WTC11 (cell line): ENCODE results near the gene STPG2.

ENCODE experiments used
- ATF2 ChIP-seq: sonication (generic); formaldehyde crosslinking; IDR thresholded peaks from 2 replicates; pipeline ENCODE4 v1.8.1; 2022; ENCODE audit warnings: low read depth, missing genetic modification reagents, borderline replicate concordance
- CTCF ChIP-seq: fragments of 200-600 bp; IDR thresholded peaks from 2 replicates; pipeline ENCODE4 v1.8.0; 2022; ENCODE audit warnings: antibody characterized with exemption
- ETV6 ChIP-seq: sonication (generic); formaldehyde crosslinking; IDR thresholded peaks from 2 replicates; pipeline ENCODE4 v1.8.1; 2022; ENCODE audit warnings: mild to moderate bottlenecking, missing genetic modification reagents
- JUN ChIP-seq: sonication (generic); formaldehyde crosslinking; IDR thresholded peaks from 2 replicates; pipeline ENCODE4 v1.8.0; 2023; ENCODE audit warnings: mild to moderate bottlenecking, missing genetic modification reagents
- MAX ChIP-seq: sonication (generic); formaldehyde crosslinking; IDR thresholded peaks from 2 replicates; pipeline ENCODE4 v1.8.0; 2022; ENCODE audit warnings: mild to moderate bottlenecking, missing genetic modification reagents
- ZNF317 ChIP-seq: sonication (generic); formaldehyde crosslinking; IDR thresholded peaks from 2 replicates; pipeline ENCODE4 v1.8.1; 2023; ENCODE audit warnings: low read depth, mild to moderate bottlenecking, moderate library complexity, missing genetic modification reagents, borderline replicate concordance

GRCh38 chr4:97691111-97691605 is 452.1 kb downstream of the STPG2 start:
- no peak for TF ChIP-seq CTCF
- TF ChIP-seq ETV6 (CRISPR knock-in tag), result no peak
- TF ChIP-seq ATF2 (CRISPR knock-in tag), result no peak
- no peak for TF ChIP-seq MAX (CRISPR knock-in tag)
- no peak for TF ChIP-seq JUN (CRISPR knock-in tag)
- TF ChIP-seq ZNF317, result no peak
